Measurements from ENCODE around the gene SUPT6H.

Gene SUPT6H

GRCh38 chr17:28749516-28750177, 87.6 kb downstream of the SUPT6H start:
- DNase-seq (ENCODE audit: low read depth in 3 of 3), result no peak

- DNase-seq (ENCODE audit: low read depth in 3 of 3), result peak; percentile 69 to 88 (median 85)
These were observed 88.4 kb downstream of the SUPT6H start for GRCh38 chr17:28750178-28751047.

- no peak for DNase-seq (ENCODE audit: low read depth in 3 of 3)
These were observed 89.8 kb downstream of the SUPT6H start for GRCh38 chr17:28751600-28752366.

All from stimulated activated CD4-positive, alpha-beta T cell treated with anti-CD3 and anti-CD28 coated beads, TNF-alpha, amount 100 ng/mL, for 24 hours (primary cell).